ENCODE data around the gene UBASH3B.

UBASH3B gene

GRCh38 chr11:122721964-122722266 is 66.4 kb downstream of the UBASH3B start:
- Histone ChIP-seq H3K9ac (no peak overlapping the region), H3K4me2 (ENCODE audit: low read length) (no peak overlapping the region), H3K27ac (no peak overlapping the region), H3K9me3 (ENCODE audit: control insufficient read depth, low read length) (no peaks in the 10 kb centered on the region), H3K4me3 (ENCODE audit: low read depth, low read length) (no peak overlapping the region), H3K4me1 (no peaks in the 10 kb centered on the region), H2AFZ (no peak overlapping the region), H3K36me3 (ENCODE audit: control insufficient read depth, insufficient read depth, low read length) (no peaks in the 10 kb centered on the region), H3K79me2 (no peaks in the 10 kb centered on the region), H3K27me3 (ENCODE audit: control insufficient read depth, insufficient read depth, low read length) (no peaks in the 10 kb centered on the region)
- TF ChIP-seq CTCF (IDR thresholded peaks at IDR 0.05): no peak

- H3K4me2 ChIP-seq (ENCODE audit: low read length): no peak overlapping the region
- TF ChIP-seq CTCF (IDR thresholded peaks at IDR 0.05): no peak
- no peak overlapping the region for H2AFZ ChIP-seq
- no peak overlapping the region for H3K9ac ChIP-seq
- no peaks in the 10 kb centered on the region for H3K27me3 ChIP-seq (ENCODE audit: control insufficient read depth, insufficient read depth, low read length)
- no peaks in the 10 kb centered on the region for H3K79me2 ChIP-seq
- H3K4me3 ChIP-seq (ENCODE audit: low read depth, low read length): no peak overlapping the region
- H3K27ac ChIP-seq: no peak overlapping the region
- no peaks in the 10 kb centered on the region for H3K9me3 ChIP-seq (ENCODE audit: control insufficient read depth, low read length)
- H3K4me1 ChIP-seq: no peaks in the 10 kb centered on the region
- no peaks in the 10 kb centered on the region for H3K36me3 ChIP-seq (ENCODE audit: control insufficient read depth, insufficient read depth, low read length)
These were observed 67.6 kb downstream of the UBASH3B start for GRCh38 chr11:122723106-122723505.

- no peaks in the 10 kb centered on the region for H3K4me1 ChIP-seq
- TF ChIP-seq CTCF (IDR thresholded peaks at IDR 0.05): no peak
- H2AFZ ChIP-seq: no peak overlapping the region
- no peak overlapping the region for H3K4me3 ChIP-seq (ENCODE audit: low read depth, low read length)
- H3K4me2 ChIP-seq (ENCODE audit: low read length): no peak overlapping the region
- no peak overlapping the region for H3K27ac ChIP-seq
- no peaks in the 10 kb centered on the region for H3K9me3 ChIP-seq (ENCODE audit: control insufficient read depth, low read length)
- H3K79me2 ChIP-seq: no peaks in the 10 kb centered on the region
- no peak overlapping the region for H3K9ac ChIP-seq
- H3K36me3 ChIP-seq (ENCODE audit: control insufficient read depth, insufficient read depth, low read length): no peaks in the 10 kb centered on the region
- no peaks in the 10 kb centered on the region for H3K27me3 ChIP-seq (ENCODE audit: control insufficient read depth, insufficient read depth, low read length)
These were observed 68.1 kb downstream of the UBASH3B start for GRCh38 chr11:122723576-122723975.

GRCh38 chr11:122724520-122724919 is 69.0 kb downstream of the UBASH3B start:
- Histone ChIP-seq H3K4me3 (ENCODE audit: low read depth, low read length) (no peak overlapping the region), H3K9ac (no peak overlapping the region), H3K4me2 (ENCODE audit: low read length) (no peak overlapping the region), H2AFZ (no peak overlapping the region), H3K27ac (no peak overlapping the region), H3K36me3 (ENCODE audit: control insufficient read depth, insufficient read depth, low read length) (no peaks in the 10 kb centered on the region), H3K9me3 (ENCODE audit: control insufficient read depth, low read length) (no peaks in the 10 kb centered on the region), H3K27me3 (ENCODE audit: control insufficient read depth, insufficient read depth, low read length) (no peaks in the 10 kb centered on the region), H3K79me2 (no peaks in the 10 kb centered on the region), H3K4me1 (no peaks in the 10 kb centered on the region)
- TF ChIP-seq CTCF (IDR thresholded peaks at IDR 0.05): no peak

- Histone ChIP-seq H3K27ac (no peak overlapping the region), H3K27me3 (ENCODE audit: control insufficient read depth, insufficient read depth, low read length) (no peaks in the 10 kb centered on the region), H3K4me1 (no peaks in the 10 kb centered on the region), H3K9ac (no peak overlapping the region), H3K4me3 (ENCODE audit: low read depth, low read length) (no peak overlapping the region), H2AFZ (no peak overlapping the region), H3K4me2 (ENCODE audit: low read length) (no peak overlapping the region), H3K79me2 (no peaks in the 10 kb centered on the region), H3K9me3 (ENCODE audit: control insufficient read depth, low read length) (no peaks in the 10 kb centered on the region), H3K36me3 (ENCODE audit: control insufficient read depth, insufficient read depth, low read length) (no peaks in the 10 kb centered on the region)
- TF ChIP-seq CTCF (IDR thresholded peaks at IDR 0.05): no peak
These were observed 70.5 kb downstream of the UBASH3B start for GRCh38 chr11:122726028-122726427.

Data from parathyroid adenoma (tissue), 2 donors.